ENCODE measurements around the gene TM9SF1.

DNA sequence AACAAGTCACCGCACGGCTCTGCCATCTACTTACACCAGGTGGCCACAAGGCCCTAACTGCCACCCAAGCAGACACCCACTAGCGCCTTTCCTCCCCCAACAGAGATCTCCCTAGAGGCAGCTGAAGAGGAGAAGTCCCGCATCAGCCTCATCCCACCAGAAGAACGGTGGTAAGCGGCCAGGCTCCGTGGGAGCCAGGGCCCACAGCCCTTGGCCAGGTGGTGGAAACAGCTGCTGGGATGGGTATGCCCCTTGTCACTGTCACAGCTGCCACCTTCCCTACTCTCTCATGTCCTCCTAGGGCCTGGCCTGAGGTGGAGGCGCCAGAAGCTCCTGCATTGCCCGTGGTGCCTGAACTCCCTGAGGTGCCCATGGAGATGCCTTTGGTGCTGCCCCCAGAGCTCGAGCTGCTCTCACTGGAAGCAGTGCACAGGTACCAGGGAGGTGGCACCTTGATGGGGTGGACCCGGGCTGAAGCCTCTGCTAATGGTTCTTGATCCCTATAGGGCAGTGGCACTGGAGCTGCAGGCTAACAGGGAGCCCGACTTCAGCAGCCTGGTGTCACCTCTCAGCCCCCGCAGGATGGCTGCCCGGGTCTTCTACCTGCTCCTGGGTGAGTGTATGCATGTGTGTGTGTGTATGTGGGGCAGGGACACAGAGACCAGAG, 15.8 kb downstream of the TM9SF1 start:
- TF ChIP-seq, protein P1, sequence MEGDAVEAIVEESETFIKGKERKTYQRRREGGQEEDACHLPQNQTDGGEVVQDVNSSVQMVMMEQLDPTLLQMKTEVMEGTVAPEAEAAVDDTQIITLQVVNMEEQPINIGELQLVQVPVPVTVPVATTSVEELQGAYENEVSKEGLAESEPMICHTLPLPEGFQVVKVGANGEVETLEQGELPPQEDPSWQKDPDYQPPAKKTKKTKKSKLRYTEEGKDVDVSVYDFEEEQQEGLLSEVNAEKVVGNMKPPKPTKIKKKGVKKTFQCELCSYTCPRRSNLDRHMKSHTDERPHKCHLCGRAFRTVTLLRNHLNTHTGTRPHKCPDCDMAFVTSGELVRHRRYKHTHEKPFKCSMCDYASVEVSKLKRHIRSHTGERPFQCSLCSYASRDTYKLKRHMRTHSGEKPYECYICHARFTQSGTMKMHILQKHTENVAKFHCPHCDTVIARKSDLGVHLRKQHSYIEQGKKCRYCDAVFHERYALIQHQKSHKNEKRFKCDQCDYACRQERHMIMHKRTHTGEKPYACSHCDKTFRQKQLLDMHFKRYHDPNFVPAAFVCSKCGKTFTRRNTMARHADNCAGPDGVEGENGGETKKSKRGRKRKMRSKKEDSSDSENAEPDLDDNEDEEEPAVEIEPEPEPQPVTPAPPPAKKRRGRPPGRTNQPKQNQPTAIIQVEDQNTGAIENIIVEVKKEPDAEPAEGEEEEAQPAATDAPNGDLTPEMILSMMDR (IDR thresholded peaks at IDR 0.05) = no peak
- no peak for TF ChIP-seq EP300 (IDR thresholded peaks at IDR 0.05)

Measured in esophagus muscularis mucosa (tissue), 3 donors.